GM18870 (cell line): ENCODE data around the gene SLC32A1.

Experiments used
- ATAC-seq: cut with Tn5 transposase; IDR thresholded peaks from one replicate; pipeline ENCODE4 v1.9.1; 2021; ENCODE audit warnings: moderate library complexity; ENCODE audit not compliant: unreplicated experiment

The SLC32A1 gene

DNA sequence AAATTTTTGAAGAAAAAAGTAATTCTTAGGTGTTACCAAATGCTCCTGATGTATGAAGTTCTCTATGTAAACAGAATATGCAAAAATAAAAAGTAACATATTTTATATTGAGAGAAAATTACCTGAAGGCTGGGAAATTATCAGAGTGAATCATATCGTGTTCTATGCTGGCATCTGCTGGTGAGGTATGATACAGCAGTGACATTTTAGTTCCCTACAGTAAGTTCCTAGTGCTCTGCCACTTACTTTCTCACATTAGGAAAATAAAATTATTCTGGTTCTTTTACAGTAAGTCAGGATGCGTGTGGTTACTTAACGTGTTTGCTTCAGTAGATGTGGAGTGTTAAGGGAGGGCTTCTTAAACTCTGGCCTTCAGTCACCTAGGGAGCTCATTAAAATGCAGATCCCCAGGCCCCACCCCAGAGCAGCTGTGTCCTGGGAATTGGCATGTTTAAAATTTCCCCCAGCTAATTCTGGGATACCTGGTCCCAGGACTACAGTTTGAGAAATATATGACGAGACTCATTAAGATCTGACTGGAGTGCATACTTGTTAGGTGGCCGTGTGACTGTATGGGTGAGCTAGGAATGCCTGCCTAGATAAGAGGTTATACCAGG lies 27.2 kb downstream of the SLC32A1 start:
- no peak for ATAC-seq

DNA sequence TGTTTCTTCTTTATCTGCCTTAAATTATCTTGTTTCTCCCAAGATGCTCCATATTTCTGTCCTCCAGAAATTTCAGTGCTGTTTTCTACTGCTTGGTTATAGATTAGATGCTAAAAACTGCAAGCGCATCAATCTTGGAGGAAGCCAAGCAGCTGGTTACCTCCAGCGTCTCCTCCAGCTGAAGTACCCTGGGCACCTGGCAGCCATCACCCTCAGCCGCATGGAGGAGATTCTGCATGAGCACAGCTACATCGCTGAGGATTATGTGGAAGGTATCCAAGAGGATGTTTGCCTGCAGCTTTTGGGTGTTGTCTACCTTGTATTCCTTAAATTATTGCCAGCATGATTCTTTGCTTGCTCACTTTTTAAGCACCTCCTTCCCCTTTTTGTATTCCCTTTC lies 27.7 kb downstream of the SLC32A1 start:
- ATAC-seq = no peak

DNA sequence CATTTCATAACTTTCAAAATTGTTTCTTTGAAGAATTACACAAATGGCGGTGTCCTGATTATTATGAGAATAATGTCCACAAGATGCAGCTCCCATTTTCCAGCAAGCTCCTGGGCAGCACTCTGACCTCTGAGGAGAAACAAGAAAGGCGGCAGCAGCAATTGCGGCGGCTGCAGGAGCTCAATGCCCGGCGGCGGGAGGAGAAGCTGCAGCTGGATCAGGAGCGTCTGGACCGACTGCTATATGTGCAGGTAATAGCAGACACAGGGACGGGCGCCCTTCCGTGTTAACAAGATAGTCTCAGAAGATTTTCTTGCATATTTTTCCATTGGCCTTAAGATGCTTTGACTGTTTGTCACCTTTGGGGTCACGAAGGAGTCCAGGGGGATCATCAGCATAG lies 30.6 kb downstream of the SLC32A1 start:
- no peak for ATAC-seq

DNA sequence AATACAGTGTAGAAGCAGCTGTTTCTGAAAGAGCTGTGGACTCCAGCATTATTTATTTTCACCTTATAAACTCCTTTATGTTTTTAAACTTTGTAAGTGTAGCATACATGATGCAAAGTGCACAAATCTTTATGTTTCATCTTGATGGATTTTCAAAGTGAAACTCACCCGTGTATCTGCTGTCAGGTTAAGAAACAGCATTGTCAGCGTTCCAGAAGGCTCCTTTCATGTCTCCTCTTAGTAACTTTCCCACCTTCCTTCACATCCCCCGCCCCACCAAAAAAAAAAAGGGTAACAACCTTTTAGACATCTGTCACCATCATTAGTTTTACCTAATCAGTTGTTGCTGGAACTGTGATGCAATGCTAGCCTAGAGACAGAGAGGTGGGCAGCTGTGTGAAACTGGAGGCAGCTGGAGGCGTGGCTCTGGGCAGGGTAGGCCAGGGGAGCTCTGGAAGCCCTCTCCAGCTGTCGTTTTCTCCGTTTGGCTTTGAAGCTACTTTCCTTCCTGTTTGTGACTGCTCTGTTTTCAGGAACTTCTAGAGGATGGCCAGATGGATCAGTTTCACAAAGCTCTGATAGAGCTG lies 31.1 kb downstream of the SLC32A1 start:
- no peak for ATAC-seq

DNA sequence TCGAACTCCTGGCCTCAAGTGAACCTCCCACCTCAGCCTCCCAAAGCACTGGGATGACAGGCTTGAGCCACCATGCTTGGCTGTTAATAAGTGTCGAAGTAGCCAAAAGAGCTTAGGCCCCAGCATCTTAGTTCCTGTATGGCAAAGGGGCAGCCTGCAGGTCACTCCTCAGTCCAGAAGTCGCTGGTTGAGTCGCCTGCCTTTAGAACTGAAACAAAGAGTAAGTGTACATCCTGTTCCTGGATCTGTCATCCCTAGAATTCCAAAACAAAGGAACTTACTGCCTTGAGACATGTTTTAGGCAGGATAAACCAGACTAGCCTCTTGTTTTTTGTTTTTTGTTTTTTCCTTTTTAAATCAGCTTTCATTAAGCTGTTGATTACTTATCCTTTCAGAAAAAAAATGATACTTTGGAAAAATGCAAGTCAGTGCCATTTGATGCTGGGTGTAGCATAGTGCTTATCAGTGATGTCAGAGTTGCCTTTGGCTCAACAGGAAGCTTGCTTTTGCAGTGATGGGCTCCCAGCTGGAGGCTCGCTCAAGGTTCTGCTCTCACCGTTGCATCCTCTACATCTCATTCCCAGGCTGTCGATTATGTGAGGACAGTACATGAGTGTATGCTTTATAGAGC lies 33.0 kb downstream of the SLC32A1 start:
- ATAC-seq = no peak

DNA sequence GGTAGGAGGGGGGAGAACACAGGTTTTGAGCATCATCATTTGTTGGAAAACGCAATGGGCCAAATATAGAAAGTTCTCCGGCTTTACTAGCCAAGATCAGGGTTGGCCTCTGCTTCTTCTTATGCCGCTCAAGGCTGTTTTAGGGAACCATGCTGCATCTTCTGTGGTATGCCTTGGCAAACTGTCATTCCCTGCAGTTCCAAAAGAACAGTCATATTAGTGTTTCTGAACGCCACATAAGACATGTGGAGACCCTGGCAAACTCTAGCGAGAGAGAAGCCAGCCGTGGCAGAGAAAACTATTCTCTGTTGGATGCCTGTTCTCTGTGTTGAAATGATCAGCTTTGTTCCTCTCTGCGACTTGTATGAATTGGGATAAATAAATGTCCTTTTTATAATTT lies 34.8 kb downstream of the SLC32A1 start:
- ATAC-seq = no peak

DNA sequence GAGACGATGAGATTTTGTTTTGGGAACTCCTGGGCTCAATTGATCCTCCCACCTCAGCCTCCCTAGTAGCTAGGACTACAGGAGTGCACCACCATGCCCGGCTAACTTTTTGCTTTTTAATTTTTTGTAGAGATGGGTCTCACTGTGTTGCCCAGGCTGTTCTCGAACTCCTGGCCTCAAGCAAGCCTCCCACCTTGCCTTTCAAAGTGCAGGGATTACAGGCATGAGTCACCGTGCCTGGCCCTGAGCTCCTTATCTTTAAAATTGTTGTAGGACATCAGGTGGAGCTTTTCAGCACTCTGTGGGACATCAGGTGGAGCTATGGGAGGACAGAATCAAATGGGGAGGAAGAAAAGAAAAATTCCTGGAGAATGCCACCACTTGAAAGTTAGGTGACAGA lies 36.7 kb downstream of the SLC32A1 start:
- ATAC-seq = no peak

DNA sequence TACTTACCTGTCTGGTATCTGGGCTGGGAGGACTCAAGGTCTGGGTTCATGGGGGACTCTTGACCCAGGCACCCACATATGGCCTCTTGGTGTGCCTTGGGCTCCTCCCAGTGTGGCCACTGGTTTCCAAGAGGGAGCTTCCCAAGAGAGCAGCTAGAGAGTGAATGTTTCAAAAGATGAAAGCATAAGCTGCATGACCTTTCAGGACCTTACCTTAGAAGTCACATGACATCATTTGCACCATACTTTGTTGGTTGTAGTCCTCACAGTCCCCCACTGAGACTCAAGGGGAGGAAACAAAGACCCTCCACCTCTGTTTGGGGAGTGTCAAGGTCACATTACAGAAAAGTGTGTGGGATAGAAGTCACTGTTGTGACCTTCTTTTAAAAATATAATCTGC lies 37.9 kb downstream of the SLC32A1 start:
- ATAC-seq = no peak

DNA sequence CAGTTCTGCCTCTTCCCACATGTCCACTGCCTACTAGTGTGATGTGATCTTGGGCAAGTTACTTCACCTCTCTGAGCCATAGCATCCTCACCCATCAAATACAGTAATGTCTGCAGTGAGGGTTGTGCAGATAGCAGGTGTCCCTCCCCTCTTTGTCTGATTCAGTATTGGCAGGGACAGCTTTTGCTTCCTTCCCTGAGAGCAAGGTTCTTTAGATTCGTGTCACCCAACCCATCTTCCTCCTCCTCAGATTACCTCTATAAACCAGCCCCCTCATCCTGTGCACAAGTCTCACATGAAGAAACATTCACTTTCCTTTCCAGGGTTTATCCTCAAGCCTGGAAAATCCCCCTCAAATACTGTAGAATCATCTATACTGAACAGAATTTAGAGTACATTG lies 39.3 kb downstream of the SLC32A1 start:
- ATAC-seq = no peak

DNA sequence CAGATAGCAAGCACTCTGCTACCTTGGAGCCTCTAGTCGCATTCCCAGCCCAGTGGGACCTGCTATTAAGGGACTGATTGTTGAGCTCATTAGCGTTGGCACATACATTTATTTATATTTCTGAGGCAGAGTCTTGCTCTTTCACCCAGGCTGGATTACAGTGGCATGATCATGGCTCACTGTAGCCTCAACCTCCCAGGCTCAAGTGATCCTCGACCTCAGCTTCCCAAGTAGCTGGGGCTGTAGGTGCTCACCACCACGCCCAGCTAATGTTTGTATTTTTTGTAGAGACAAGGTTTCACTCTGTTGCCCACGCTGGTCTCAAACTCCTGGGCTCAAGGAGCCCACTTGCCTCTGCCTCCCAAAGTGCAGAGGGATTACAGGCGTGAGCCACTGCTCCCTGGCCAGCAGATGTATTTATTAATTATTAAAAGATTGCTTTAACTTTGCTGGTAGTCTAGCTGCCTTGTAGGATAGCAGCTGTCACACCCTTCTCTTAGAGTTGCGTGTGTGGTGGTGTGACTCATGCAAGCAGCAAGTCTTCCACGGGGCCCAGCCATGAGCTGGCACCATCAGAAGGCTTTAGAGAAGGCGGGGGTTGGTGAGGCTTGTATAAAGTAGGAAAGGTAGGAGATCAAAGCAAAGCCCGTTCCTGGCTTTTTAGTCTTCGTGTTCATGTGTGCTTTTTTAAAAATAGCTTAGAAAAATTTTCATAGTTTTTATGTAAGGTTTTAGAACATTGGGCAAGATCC lies 40.5 kb downstream of the SLC32A1 start:
- no peak for ATAC-seq

DNA sequence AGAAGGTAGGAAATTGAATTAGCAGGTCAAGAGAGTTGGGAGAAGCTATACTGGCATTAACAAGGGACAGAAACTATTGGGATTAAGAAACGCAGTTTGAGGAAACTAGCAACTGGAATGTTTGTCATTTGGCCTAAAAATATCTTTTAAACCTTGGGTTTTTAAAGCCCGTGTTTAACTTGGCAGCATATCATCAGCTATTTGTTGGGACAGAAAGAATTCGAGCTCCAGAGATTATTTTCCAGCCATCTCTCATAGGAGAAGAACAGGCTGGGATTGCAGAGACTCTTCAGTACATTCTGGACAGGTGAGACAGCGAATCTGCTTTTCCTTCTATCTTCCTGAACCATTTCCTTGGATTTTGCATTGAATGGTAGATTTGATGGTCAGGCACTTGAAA lies 41.8 kb downstream of the SLC32A1 start:
- ATAC-seq = no peak

DNA sequence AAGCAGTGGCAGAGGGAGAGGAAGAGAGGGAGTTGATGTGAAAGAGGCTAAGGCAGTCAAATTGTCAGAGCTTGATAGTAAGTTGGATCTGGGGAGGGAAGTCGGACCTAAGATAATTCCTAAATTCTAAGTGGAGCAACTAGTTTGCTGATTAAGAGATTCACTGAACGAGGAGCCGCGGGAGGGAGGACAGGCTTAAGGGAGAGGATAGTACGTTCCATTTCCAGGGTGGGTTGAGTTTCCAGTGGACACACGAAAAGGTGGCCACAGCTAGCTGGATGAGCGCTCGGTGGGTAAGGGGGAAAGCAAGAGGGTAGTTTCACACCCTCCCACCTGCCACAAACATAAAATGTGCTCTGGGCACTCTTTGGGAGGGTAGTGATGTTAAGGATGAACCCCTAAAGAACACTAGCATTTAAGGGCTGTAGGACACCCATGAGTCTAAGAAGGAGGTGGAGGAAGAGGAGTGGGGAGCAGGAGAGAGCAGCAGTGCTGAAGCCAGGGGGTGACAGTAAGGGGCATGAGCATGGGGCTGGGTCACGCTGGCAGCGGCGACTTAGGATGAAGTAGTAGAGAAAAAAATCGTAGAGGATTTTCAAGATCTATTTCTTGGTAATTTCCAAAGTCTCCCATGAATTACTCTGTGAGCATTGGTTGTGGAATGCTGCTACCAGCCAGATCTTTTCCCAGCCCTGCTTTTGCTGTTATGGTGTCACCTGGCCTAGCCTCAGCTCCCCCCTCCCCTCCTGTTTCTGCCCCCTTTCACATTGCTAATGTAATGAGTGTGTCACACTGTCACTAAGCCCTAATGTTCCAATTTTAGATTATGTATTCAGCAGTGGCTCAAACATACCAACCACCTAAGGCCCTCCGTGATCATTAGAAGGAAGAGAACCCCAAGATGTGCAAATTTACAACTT lies 45.4 kb downstream of the SLC32A1 start:
- ATAC-seq = no peak

DNA sequence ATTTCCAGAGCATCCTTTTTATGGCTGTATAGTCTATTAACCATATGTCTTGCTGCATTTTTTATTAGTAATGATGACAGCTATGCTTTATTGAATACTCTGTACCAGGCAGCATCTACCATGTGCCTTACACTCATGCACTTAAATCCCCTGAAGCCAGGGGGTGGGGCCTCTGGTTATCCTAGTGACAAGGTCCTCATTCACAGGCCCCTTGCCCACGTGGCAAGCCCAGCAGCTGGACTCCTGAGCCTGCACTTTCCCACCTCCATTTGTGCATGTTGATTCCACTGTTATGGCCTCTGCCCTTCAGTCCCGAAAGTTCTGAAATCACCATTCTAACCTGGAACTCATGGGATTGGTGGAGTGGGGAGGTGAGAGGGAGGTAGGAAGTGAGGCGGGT lies 46.3 kb downstream of the SLC32A1 start:
- ATAC-seq = no peak

DNA sequence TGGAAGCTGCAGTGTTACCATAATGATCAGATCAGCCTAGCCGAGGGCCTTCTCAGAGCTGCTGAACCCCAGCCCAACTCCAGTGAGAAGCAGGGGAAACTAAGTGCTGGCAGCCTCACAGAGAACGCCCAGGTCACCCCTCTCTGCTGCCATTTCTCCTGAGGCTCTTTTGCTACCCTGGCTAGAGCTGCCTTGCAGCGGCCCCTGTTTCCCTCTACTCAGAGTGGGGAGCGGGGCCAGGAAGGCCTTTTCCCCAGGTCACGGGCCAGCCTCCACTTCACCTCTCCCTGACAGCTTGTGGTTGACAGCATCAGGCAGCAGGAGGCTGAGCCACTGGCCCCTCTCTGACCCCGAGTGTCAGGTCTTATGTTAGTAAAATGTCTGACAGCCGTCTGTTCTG lies 46.7 kb downstream of the SLC32A1 start:
- no peak for ATAC-seq

DNA sequence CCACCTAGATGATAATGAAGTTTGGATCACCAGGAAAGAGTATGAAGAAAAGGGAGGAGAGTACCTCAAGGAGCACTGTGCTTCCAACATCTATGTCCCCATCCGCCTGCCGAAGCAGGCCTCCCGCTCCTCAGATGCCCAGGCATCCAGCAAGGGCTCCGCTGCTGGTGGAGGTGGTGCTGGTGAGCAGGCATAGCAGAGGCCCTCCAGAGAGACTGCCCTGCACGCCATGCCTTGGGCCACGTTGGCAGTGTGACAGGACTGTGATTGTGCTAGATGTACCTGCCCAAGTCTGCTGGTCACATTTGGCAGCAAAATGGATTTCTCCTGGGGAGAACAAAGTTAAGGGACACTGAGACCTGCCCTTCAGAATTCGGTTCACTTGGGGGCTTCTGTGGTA lies 47.3 kb downstream of the SLC32A1 start:
- no peak for ATAC-seq

DNA sequence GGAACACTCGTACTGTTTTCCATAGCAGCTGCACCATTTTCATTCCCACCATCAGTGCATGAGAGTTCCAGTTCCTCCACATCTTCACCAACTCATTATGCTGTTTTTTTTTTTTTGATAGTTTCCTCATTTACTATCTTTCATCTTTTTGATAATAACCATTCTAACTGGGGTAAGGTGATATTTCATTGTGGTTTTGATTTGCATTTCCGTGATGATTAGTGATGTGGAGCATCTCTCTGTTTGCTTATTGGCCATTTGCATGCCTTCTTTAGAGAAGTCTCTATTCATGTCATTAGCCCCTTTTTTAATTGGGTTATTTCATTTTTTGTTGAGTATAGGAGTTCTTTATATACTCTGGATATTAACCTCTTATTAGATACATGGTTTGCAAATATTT lies 49.9 kb downstream of the SLC32A1 start:
- no peak for ATAC-seq

DNA sequence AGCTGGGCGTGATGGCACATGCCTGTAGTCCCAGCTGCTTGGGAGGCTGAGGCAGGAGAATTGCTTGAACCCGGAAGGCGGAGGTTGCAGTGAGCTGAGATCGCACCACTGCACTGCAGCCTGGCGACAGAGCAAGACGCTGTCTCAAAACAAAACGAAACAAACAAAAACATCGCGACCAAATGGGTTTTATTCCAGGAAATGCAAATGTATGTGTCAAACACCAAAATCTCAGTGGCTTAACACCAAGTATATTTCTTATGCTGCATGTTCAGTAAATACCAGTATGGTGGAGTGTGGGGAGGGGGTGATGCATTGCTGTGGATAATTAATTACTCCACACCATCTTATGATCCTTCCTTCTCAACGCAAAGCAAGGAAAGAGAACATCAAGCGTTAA lies 52.1 kb downstream of the SLC32A1 start:
- ATAC-seq = no peak
